Ammon's horn (tissue), 1 donor: ENCODE data around the gene GRM8.
"Not testable (repeated sequence)": the region's sequence is repeated elsewhere in the genome, so short reads cannot be mapped to it uniquely, and the experiment has no call there.

ENCODE experiments used
- DNase-seq: peaks from one replicate; pipeline ENCODE4 v3.0.0-alpha.2; 2016; ENCODE audit warnings: low spot score

Gene GRM8

GRCh38 chr7:126718419-126718818 lies 534.3 kb downstream of the GRM8 start:
- no peak for DNase-seq

GRCh38 chr7:126716321-126716720 lies 536.4 kb downstream of the GRM8 start:
- no peak for DNase-seq

GRCh38 chr7:126715076-126715475 lies 537.7 kb downstream of the GRM8 start:
- DNase-seq: no peak

- peak; percentile 21 for DNase-seq
These were observed 550.3 kb downstream of the GRM8 start for GRCh38 chr7:126702242-126703016.

- peak; percentile 70 for DNase-seq
These were observed 551.7 kb downstream of the GRM8 start for GRCh38 chr7:126700807-126701604.

- no peak for DNase-seq
These were observed 553.0 kb downstream of the GRM8 start for GRCh38 chr7:126699707-126700106.

- no peak for DNase-seq
These were observed 553.8 kb downstream of the GRM8 start for GRCh38 chr7:126698909-126699308.

- DNase-seq: no peak
These were observed 554.3 kb downstream of the GRM8 start for GRCh38 chr7:126698446-126698845.

- peak; percentile 52 for DNase-seq
These were observed 556.3 kb downstream of the GRM8 start for GRCh38 chr7:126696256-126697038.

GRCh38 chr7:126690848-126691751 lies 561.6 kb downstream of the GRM8 start:
- no peak for DNase-seq

GRCh38 chr7:126690104-126690503 lies 562.6 kb downstream of the GRM8 start:
- no peak for DNase-seq

GRCh38 chr7:126689037-126689436 lies 563.7 kb downstream of the GRM8 start:
- no peak for DNase-seq

GRCh38 chr7:126686474-126686873 lies 566.3 kb downstream of the GRM8 start:
- no peak for DNase-seq

- no peak for DNase-seq
These were observed 567.1 kb downstream of the GRM8 start for GRCh38 chr7:126685596-126685995.

GRCh38 chr7:126685018-126685573 lies 567.6 kb downstream of the GRM8 start:
- DNase-seq: no peak

GRCh38 chr7:126682176-126682575 lies 570.6 kb downstream of the GRM8 start:
- no peak for DNase-seq

GRCh38 chr7:126668762-126669161 lies 584.0 kb downstream of the GRM8 start:
- not testable (repeated sequence) for DNase-seq

GRCh38 chr7:126668367-126668752 lies 584.4 kb downstream of the GRM8 start:
- no peak for DNase-seq

- DNase-seq: no peak
These were observed 584.9 kb downstream of the GRM8 start for GRCh38 chr7:126667742-126668366.

GRCh38 chr7:126662856-126663255 lies 589.9 kb downstream of the GRM8 start:
- no peak for DNase-seq

GRCh38 chr7:126659124-126659523 lies 593.6 kb downstream of the GRM8 start:
- no peak for DNase-seq
